Gastrocnemius medialis (tissue), 4 donors: ENCODE results near the gene ART4. TPM values are rescaled to one million over a fixed set of nuclear protein-coding genes. Genes with fewer than 3 reads are reported as not detected.
A peak's percentile ranks its signal among the peaks of the same experiment; 100 is the strongest.

ENCODE experiments used
- ATAC-seq, 2 donors: fragments of 150-250 bp; one replicate each; pipeline ENCODE4 v1.9.1; 2016
- DNase-seq, 2 donors: peaks; one replicate each; pipeline ENCODE4 v3.0.0-alpha.2; 2019
- H3K27ac ChIP-seq, 4 donors: fragments of 200-600 bp; sonication (generic); 1 replicate in 1 of 4; 2 replicates in 3 of 4; pipeline ENCODE4 v1.5.1; 2016 to 2018; ENCODE audit warnings: mild to moderate bottlenecking in 2 of 4, moderate library complexity in 1 of 4
- H3K27me3 ChIP-seq, 3 donors: fragments of 200-600 bp; sonication (generic) in 2 of 3; 1 replicate in 1 of 3; 2 replicates in 2 of 3; pipeline versions ENCODE4 v1.5.1 to v1.6.0; 2016 to 2019; ENCODE audit warnings: mild to moderate bottlenecking in 1 of 3, moderate library complexity in 1 of 3
- H3K36me3 ChIP-seq, 2 donors: fragments of 200-600 bp; sonication (generic) in 1 of 2; one replicate each; pipeline ENCODE4 v1.5.1; 2017 to 2018
- H3K4me1 ChIP-seq, 2 donors: fragments of 200-600 bp; sonication (generic) in 1 of 2; one replicate each; pipeline ENCODE4 v1.5.1; 2016 to 2017; ENCODE audit warnings: mild to moderate bottlenecking in 2 of 2
- H3K4me3 ChIP-seq, 4 donors: fragments of 200-600 bp; sonication (generic) in 3 of 4; 1 replicate in 1 of 4; 2 replicates in 3 of 4; pipeline ENCODE4 v1.5.1; 2016 to 2019; ENCODE audit warnings: mild to moderate bottlenecking in 2 of 4
- H3K9me3 ChIP-seq, 3 donors: fragments of 200-600 bp; sonication (generic) in 2 of 3; 1 replicate in 1 of 3; 2 replicates in 2 of 3; pipeline ENCODE4 v1.5.1; 2016 to 2019
- POLR2A ChIP-seq, 2 donors: fragments of 450-650 bp; IDR thresholded peaks; one replicate each; pipeline ENCODE4 v1.6.1; 2017; ENCODE audit warnings: antibody characterized with exemption in 2 of 2, mild to moderate bottlenecking in 2 of 2, moderate library complexity in 2 of 2
- in situ Hi-C, 4 donors: fragments of 200-750 bp; cut with MboI; loops; one replicate each; pipeline versions ENCODE4 v1.15.0 to v1.8.0; 2017; ENCODE audit warnings: low sequenced_read_pairs in 4 of 4
- intact Hi-C: fragments of 100-400 bp; cut with DNase I; formaldehyde crosslinking; loops from one replicate; pipeline ENCODE4 v1.15.1; 2023; ENCODE audit warnings: low total_unique reads
- total RNA-seq, 4 donors: library from RNA; depleted of rRNA; stranded (reverse); fragments of >200 nt; gene quantifications; one replicate each; pipeline versions ENCODE4 v1.1.0 to v1.2.3, GENCODE V29; 2016
- TF ChIP-seq, protein P1 (sequence below), 5 experiments: fragments of 450-650 bp in 3 of 5; fragments of 200-600 bp in 2 of 5; sonication (generic) in 2 of 5; IDR thresholded peaks in 4 of 5; conservative IDR thresholded peaks in 1 of 5; 1 replicate in 4 of 5; 2 replicates in 1 of 5; pipeline ENCODE4 v1.5.1; 2016 to 2019; ENCODE audit warnings: antibody characterized with exemption in 5 of 5, mild to moderate bottlenecking in 3 of 5, moderate library complexity in 3 of 5

The ART4 gene
- total RNA-seq, 4 donors from 2014 or later, result 0.44 to 1.6 (median 1.3) TPM

DNA sequence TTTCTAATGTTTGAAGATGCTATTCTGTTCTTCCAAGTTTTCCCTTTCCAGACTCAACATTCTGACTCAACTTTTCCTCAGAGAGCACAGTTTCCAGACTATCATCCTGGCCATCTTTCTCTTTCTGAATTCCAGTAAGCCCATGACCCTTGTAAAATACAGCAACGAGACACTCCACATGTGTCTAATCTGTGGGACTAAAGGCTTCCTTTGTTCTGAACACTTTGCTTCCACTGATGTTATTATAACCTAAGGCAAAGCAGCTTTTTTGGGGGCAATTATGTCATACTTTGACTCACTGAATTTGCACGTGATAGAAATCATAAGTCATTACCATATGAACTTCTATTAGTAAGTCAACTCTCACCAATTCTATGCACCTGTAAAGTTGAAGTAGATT lies 6.3 kb upstream of the ART4 start:
- ATAC-seq, result peak in 1 of 2 donors; percentile 33
- in situ Hi-C loops, result loop anchor here (5.0 to 25.0 kb wide), 6 partner anchors 145 to 415 kb away; partner anchors contain the start of gene RERG (in 1 of the 4)

DNA sequence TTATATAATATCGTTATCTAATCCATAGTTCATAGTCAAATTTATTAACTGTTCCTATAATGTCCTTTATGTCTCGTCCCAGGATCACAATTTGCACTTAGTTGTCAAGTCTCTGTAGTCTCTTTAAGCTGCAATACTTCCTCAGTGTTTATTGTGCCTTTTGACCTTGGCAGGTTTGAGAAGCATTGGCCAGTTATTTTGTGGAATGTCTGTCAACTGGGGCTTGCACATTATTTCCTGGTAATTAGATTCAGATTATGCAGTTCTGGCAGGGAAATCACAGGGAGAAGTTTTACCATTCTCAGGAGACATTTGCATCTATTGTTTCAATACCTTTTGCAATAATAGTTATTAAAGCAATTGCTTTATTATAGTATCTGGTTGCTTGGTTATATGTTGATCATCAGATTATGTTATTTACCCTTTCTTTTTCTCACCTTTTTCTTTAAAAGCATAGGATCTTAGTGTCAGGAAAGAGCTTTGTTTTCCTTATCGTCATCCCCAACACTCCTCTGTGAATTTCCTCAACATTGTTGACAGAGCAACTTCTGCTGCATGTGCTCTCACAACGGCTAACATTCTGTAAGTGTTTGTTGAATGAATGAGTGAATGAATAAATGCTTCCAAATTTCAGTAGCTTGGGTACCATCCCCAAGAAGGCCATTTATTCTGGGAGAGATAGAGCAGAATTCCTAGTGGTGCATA lies 3.7 kb upstream of the ART4 start:
- DNase-seq, result no peak
- Histone ChIP-seq H3K9me3 (no peaks in the 10 kb centered on the region), H3K4me1 (peaks cover 18 to 32% of the 10 kb centered on the region in 2 donors), H3K27ac (peak overlapping the region; percentile 13 to 62 (median 46)), H3K27me3 (no peaks in the 10 kb centered on the region), H3K4me3 (no peak overlapping the region), H3K36me3 (no peaks in the 10 kb centered on the region)
- intact Hi-C loops (loop anchor here (1.0 to 5.0 kb wide), 3 partner anchors 148 to 420 kb away; no protein-coding TSS in a partner anchor), in situ Hi-C loops (loop anchor here (5.0 to 25.0 kb wide), 6 partner anchors 148 to 418 kb away; partner anchors contain the start of gene RERG (in 1 of the 4))
- no peak for ATAC-seq
- TF ChIP-seq, protein P1, sequence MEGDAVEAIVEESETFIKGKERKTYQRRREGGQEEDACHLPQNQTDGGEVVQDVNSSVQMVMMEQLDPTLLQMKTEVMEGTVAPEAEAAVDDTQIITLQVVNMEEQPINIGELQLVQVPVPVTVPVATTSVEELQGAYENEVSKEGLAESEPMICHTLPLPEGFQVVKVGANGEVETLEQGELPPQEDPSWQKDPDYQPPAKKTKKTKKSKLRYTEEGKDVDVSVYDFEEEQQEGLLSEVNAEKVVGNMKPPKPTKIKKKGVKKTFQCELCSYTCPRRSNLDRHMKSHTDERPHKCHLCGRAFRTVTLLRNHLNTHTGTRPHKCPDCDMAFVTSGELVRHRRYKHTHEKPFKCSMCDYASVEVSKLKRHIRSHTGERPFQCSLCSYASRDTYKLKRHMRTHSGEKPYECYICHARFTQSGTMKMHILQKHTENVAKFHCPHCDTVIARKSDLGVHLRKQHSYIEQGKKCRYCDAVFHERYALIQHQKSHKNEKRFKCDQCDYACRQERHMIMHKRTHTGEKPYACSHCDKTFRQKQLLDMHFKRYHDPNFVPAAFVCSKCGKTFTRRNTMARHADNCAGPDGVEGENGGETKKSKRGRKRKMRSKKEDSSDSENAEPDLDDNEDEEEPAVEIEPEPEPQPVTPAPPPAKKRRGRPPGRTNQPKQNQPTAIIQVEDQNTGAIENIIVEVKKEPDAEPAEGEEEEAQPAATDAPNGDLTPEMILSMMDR (IDR thresholded peaks at IDR 0.05 in 4 of 5, conservative IDR thresholded peaks at IDR 0.05 in 1 of 5), result no peak
- TF ChIP-seq POLR2A (IDR thresholded peaks at IDR 0.05), result no peak

More for the DNA sequence above, 6.3 kb upstream of the ART4 start:
- DNase-seq, result no peak
- Histone ChIP-seq H3K27ac (peak overlapping the region in 3 of 4 donors; percentile 15 to 23 (median 21)), H3K36me3 (no peaks in the 10 kb centered on the region), H3K4me3 (no peak overlapping the region), H3K4me1 (peaks cover 14 to 18% of the 10 kb centered on the region in 2 donors), H3K9me3 (no peaks in the 10 kb centered on the region), H3K27me3 (no peaks in the 10 kb centered on the region)
- TF ChIP-seq, protein P1 (IDR thresholded peaks at IDR 0.05 in 4 of 5, conservative IDR thresholded peaks at IDR 0.05 in 1 of 5), result no peak
- no peak for TF ChIP-seq POLR2A (IDR thresholded peaks at IDR 0.05)
- intact Hi-C loops, result loop anchor here (5.0 kb wide), 2 partner anchors 298 to 418 kb away; no protein-coding TSS in a partner anchor

DNA sequence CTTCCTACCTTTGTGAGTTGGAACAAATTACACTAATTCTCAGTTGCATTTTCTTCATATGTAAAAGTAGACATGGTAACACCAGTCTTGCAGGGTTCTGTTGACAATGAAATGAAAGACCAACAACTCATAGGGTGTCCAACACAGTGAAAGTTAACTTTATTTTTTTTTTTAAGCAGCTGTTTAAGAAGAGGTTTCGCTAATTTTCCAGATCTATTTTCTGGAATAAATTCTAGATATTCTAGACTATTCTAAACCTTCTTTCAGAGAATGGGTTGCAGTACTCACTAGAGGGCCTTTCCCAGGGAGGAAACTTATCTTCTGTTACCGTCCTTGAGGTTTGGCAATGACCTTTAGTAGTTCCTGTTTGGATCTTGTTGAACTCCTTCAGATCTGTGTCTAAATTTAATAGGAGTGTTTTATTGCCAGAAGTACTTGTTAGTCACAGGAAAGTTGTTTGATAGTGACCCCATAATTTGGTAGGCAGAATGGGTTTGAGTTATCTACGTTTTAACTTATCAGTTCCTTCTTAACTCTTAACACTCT lies 2.8 kb upstream of the ART4 start:
- peaks cover 27 to 41% of the 10 kb centered on the region in 2 donors for H3K4me1 ChIP-seq
- no peak for DNase-seq
- no peaks in the 10 kb centered on the region for H3K27me3 ChIP-seq
- intact Hi-C loops, result loop anchor here (1.0 to 5.0 kb wide), 3 partner anchors 149 to 421 kb away; no protein-coding TSS in a partner anchor
- no peaks in the 10 kb centered on the region for H3K9me3 ChIP-seq
- TF ChIP-seq, protein P1 (IDR thresholded peaks at IDR 0.05 in 4 of 5, conservative IDR thresholded peaks at IDR 0.05 in 1 of 5), result no peak
- TF ChIP-seq POLR2A (IDR thresholded peaks at IDR 0.05), result no peak
- ATAC-seq, result peak in 1 of 2 donors; percentile 45
- H3K36me3 ChIP-seq, result no peaks in the 10 kb centered on the region
- in situ Hi-C loops, result loop anchor here (5.0 to 25.0 kb wide), 6 partner anchors 149 to 419 kb away; partner anchors contain the start of gene RERG (in 1 of the 4)
- H3K4me3 ChIP-seq, result no peak overlapping the region
- peak overlapping the region; percentile 13 to 62 (median 46) for H3K27ac ChIP-seq

- Histone ChIP-seq H3K27me3 (no peaks in the 10 kb centered on the region), H3K9me3 (no peaks in the 10 kb centered on the region), H3K4me3 (no peak overlapping the region), H3K36me3 (no peaks in the 10 kb centered on the region), H3K27ac (peak overlapping the region; percentile 13 to 62 (median 46)), H3K4me1 (peaks cover 29 to 43% of the 10 kb centered on the region in 2 donors)
- DNase-seq, result no peak
- peak; percentile 53 to 61 for ATAC-seq
- intact Hi-C loops (loop anchor here (2.0 to 5.0 kb wide), 4 partner anchors 47 to 422 kb away; partner anchors contain the start of gene RERG), in situ Hi-C loops (loop anchor here (5.0 to 25.0 kb wide), 6 partner anchors 149 to 419 kb away; partner anchors contain the start of gene RERG (in 1 of the 4))
- TF ChIP-seq, protein P1 (IDR thresholded peaks at IDR 0.05 in 4 of 5, conservative IDR thresholded peaks at IDR 0.05 in 1 of 5), result peak; percentile 68 to 76 (median 71)
- TF ChIP-seq POLR2A (IDR thresholded peaks at IDR 0.05), result no peak
Observed at GRCh38 chr12:14845350-14845750, 2.0 kb upstream of the ART4 start.
